Measurements from ENCODE around the gene VSTM4.

The VSTM4 gene

GRCh38 chr10:49007129-49007528 is 108.2 kb downstream of the VSTM4 start:
- peaks cover 10% of the 10 kb centered on the region for H3K9me3 Mint-ChIP-seq
- no peak overlapping the region for H3K27ac Mint-ChIP-seq
- peaks cover 10% of the 10 kb centered on the region for H3K27me3 Mint-ChIP-seq (ENCODE audit: low read depth, poor library complexity)
- no peak for DNase-seq
- H3K4me1 Mint-ChIP-seq: peaks cover 40% of the 10 kb centered on the region
- H3K4me3 Mint-ChIP-seq: no peak overlapping the region
- H3K36me3 Mint-ChIP-seq (ENCODE audit: low read depth): no peaks in the 10 kb centered on the region
- TF ChIP-seq, protein P1, sequence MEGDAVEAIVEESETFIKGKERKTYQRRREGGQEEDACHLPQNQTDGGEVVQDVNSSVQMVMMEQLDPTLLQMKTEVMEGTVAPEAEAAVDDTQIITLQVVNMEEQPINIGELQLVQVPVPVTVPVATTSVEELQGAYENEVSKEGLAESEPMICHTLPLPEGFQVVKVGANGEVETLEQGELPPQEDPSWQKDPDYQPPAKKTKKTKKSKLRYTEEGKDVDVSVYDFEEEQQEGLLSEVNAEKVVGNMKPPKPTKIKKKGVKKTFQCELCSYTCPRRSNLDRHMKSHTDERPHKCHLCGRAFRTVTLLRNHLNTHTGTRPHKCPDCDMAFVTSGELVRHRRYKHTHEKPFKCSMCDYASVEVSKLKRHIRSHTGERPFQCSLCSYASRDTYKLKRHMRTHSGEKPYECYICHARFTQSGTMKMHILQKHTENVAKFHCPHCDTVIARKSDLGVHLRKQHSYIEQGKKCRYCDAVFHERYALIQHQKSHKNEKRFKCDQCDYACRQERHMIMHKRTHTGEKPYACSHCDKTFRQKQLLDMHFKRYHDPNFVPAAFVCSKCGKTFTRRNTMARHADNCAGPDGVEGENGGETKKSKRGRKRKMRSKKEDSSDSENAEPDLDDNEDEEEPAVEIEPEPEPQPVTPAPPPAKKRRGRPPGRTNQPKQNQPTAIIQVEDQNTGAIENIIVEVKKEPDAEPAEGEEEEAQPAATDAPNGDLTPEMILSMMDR (IDR thresholded peaks at IDR 0.05): no peak

DNA sequence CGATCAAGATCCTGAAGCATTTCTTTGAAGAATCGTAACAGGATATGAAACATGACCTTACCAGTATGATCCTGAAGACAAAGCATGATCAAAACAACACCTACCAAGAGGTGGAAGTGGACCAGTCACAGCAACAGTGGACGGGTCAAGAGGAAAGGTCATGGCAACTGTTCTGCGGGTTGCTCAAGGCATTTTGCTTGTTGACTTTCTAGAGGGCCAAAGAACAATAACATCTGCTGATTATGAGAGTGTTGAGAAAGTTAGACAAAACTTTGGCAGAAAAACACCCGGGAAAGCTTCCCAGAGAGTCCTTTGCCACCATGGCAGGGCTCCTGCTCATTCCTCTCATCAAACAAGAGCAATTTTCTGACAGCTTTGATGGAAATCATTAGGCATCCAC is 110.1 kb downstream of the VSTM4 start:
- no peak overlapping the region for H3K27ac Mint-ChIP-seq
- peaks cover 7% of the 10 kb centered on the region for H3K27me3 Mint-ChIP-seq (ENCODE audit: low read depth, poor library complexity)
- TF ChIP-seq, protein P1 (IDR thresholded peaks at IDR 0.05): no peak
- H3K4me1 Mint-ChIP-seq: peaks cover 54% of the 10 kb centered on the region
- no peaks in the 10 kb centered on the region for H3K36me3 Mint-ChIP-seq (ENCODE audit: low read depth)
- peaks cover 10% of the 10 kb centered on the region for H3K9me3 Mint-ChIP-seq
- H3K4me3 Mint-ChIP-seq: no peak overlapping the region
- DNase-seq: no peak

- peak; percentile 44 for DNase-seq
- Mint-ChIP-seq H3K36me3 (ENCODE audit: low read depth) (no peaks in the 10 kb centered on the region), H3K4me1 (peaks cover 35% of the 10 kb centered on the region), H3K27ac (peak overlapping the region; percentile 41), H3K4me3 (no peak overlapping the region), H3K27me3 (ENCODE audit: low read depth, poor library complexity) (peaks cover 23% of the 10 kb centered on the region), H3K9me3 (peaks cover 15% of the 10 kb centered on the region)
- TF ChIP-seq, protein P1 (IDR thresholded peaks at IDR 0.05): no peak
Observed at GRCh38 chr10:49001870-49002672, 113.3 kb downstream of the VSTM4 start.

DNA sequence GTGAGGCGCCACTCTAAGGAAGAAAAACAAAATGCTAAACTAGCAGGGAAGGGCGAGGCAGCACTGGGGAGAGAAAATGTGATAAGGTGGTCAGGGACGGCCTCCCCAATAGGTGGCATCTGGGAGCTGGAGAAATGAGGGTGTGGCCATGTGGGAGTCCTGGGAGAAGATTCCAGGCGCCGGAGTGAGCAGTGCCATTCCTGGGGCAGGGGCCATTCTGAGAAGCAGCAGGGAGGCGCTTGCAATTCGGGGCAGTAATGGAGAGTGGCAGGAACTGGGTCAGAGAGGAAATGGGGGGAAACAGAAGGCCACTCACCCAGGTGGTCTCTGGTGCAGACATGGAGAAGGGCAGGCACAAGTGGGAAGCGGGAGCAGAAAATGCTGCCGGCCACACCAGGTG is 113.9 kb downstream of the VSTM4 start:
- TF ChIP-seq, protein P1 (IDR thresholded peaks at IDR 0.05): no peak
- peaks cover 26% of the 10 kb centered on the region for H3K27me3 Mint-ChIP-seq (ENCODE audit: low read depth, poor library complexity)
- H3K4me3 Mint-ChIP-seq: peak overlapping the region; percentile 39
- no peaks in the 10 kb centered on the region for H3K36me3 Mint-ChIP-seq (ENCODE audit: low read depth)
- DNase-seq: peak; percentile 25
- peaks cover 15% of the 10 kb centered on the region for H3K9me3 Mint-ChIP-seq
- peaks cover 29% of the 10 kb centered on the region for H3K4me1 Mint-ChIP-seq
- peak overlapping the region; percentile 10 for H3K27ac Mint-ChIP-seq

GRCh38 chr10:49000437-49001398 is 114.6 kb downstream of the VSTM4 start:
- Mint-ChIP-seq H3K27ac (peak overlapping the region; percentile 28), H3K4me1 (peaks cover 27% of the 10 kb centered on the region), H3K27me3 (ENCODE audit: low read depth, poor library complexity) (peaks cover 32% of the 10 kb centered on the region), H3K9me3 (peaks cover 18% of the 10 kb centered on the region), H3K4me3 (peak overlapping the region; percentile 39), H3K36me3 (ENCODE audit: low read depth) (no peaks in the 10 kb centered on the region)
- TF ChIP-seq, protein P1 (IDR thresholded peaks at IDR 0.05): no peak
- DNase-seq: no peak

All from nephron progenitor cell (in vitro differentiated cells).